CD14-positive monocyte (primary cell): ENCODE measurements around the gene C9orf50. TPM values are rescaled to one million over a fixed set of nuclear protein-coding genes. Genes with fewer than 3 reads are reported as not detected.

Source experiments
- DNase-seq, 3 donors: peaks; one replicate each; pipeline ENCODE4 v3.0.0-alpha.2; 2011 to 2022
- H2AFZ ChIP-seq: 2 replicates; pipeline ENCODE4 v1.6.0; 2012; ENCODE audit warnings: mild to moderate bottlenecking, low read depth, low read length, inconsistent platforms; ENCODE audit not compliant: insufficient read depth, poor library complexity, severe bottlenecking
- H3K27ac ChIP-seq, 2 donors: 1 replicate in 1 of 2; 2 replicates in 1 of 2; pipeline ENCODE4 v1.5.1; 2012 to 2013; ENCODE audit warnings: low read length in 2 of 2, control low read depth in 1 of 2, inconsistent platforms in 1 of 2, low read depth in 1 of 2, mild to moderate bottlenecking in 1 of 2
- H3K27me3 ChIP-seq, 2 donors: one replicate each; pipeline versions ENCODE4 v1.6.0 to v1.6.1; 2011 to 2013; ENCODE audit warnings: low read length in 2 of 2; ENCODE audit not compliant: control insufficient read depth in 2 of 2, insufficient read depth in 2 of 2
- H3K36me3 ChIP-seq, 2 donors: replicated peaks in 1 of 2; 1 replicate in 1 of 2; 2 replicates in 1 of 2; pipeline versions ENCODE4 v1.5.1 to v1.6.1; 2012 to 2013; ENCODE audit warnings: low read length in 2 of 2, control low read depth in 1 of 2, inconsistent platforms in 1 of 2, mild to moderate bottlenecking in 1 of 2; ENCODE audit not compliant: insufficient read depth in 2 of 2, control insufficient read depth in 1 of 2
- H3K4me1 ChIP-seq, 2 donors: 1 replicate in 1 of 2; 2 replicates in 1 of 2; pipeline versions ENCODE4 v1.5.1 to v1.6.1; 2012 to 2013; ENCODE audit warnings: low read length in 2 of 2, control low read depth in 1 of 2, inconsistent platforms in 1 of 2, mild to moderate bottlenecking in 1 of 2, moderate library complexity in 1 of 2; ENCODE audit not compliant: insufficient read depth in 2 of 2, control insufficient read depth in 1 of 2
- H3K4me2 ChIP-seq: replicated peaks from 2 replicates; pipeline ENCODE3; 2012; ENCODE audit warnings: low read length, moderate library complexity, mild to moderate bottlenecking; ENCODE audit not compliant: poor library complexity, severe bottlenecking; ENCODE audit errors: extremely low read depth
- H3K4me3 ChIP-seq, 3 experiments: fragments of 200-600 bp in 1 of 3; sonication (generic) in 1 of 3; replicated peaks in 1 of 3; 1 replicate in 2 of 3; 2 replicates in 1 of 3; pipeline ENCODE4 v1.5.1; 2011 to 2013; ENCODE audit warnings: low read length in 3 of 3, mild to moderate bottlenecking in 3 of 3, control low read depth in 2 of 3, low read depth in 2 of 3, inconsistent platforms in 1 of 3, moderate library complexity in 1 of 3
- H3K79me2 ChIP-seq: 2 replicates; pipeline ENCODE4 v1.6.0; 2012; ENCODE audit warnings: mild to moderate bottlenecking, control low read depth, inconsistent platforms, low read length, moderate library complexity; ENCODE audit not compliant: insufficient read depth
- H3K9ac ChIP-seq: 2 replicates; pipeline ENCODE4 v1.6.0; 2017; ENCODE audit warnings: low read length, mild to moderate bottlenecking; ENCODE audit not compliant: insufficient read depth, poor library complexity, severe bottlenecking
- H3K9me3 ChIP-seq, 2 donors: replicated peaks in 1 of 2; 1 replicate in 1 of 2; 2 replicates in 1 of 2; pipeline versions ENCODE4 v1.5.1 to v1.6.1; 2012 to 2013; ENCODE audit warnings: low read length in 2 of 2, control low read depth in 1 of 2; ENCODE audit not compliant: control insufficient read depth in 1 of 2, insufficient read depth in 1 of 2
- H4K20me1 ChIP-seq: 2 replicates; pipeline ENCODE4 v1.6.0; 2012; ENCODE audit warnings: mild to moderate bottlenecking, low read length, control low read depth, moderate library complexity; ENCODE audit not compliant: insufficient read depth
- H3K27ac Mint-ChIP-seq, 7 donors: one replicate each; pipeline ENCODE4 v1.8.0; 2020; ENCODE audit warnings: mild to moderate bottlenecking in 7 of 7, mixed read lengths in 7 of 7, moderate library complexity in 6 of 7, inconsistent platforms in 2 of 7
- H3K27me3 Mint-ChIP-seq, 3 donors: one replicate each; pipeline ENCODE4 v1.8.0; 2021 to 2022; ENCODE audit warnings: low read depth in 3 of 3, mild to moderate bottlenecking in 3 of 3, mixed read lengths in 3 of 3, moderate library complexity in 3 of 3, inconsistent platforms in 1 of 3
- H3K36me3 Mint-ChIP-seq, 2 donors: one replicate each; pipeline ENCODE4 v1.8.0; 2020; ENCODE audit warnings: mixed read lengths in 2 of 2, inconsistent platforms in 1 of 2, mild to moderate bottlenecking in 1 of 2
- H3K4me1 Mint-ChIP-seq: one replicate; pipeline ENCODE4 v1.8.0; 2020; ENCODE audit warnings: mild to moderate bottlenecking, mixed read lengths
- H3K4me3 Mint-ChIP-seq, 2 donors: one replicate each; pipeline ENCODE4 v1.8.0; 2020; ENCODE audit warnings: mild to moderate bottlenecking in 2 of 2, mixed read lengths in 2 of 2, moderate library complexity in 1 of 2
- H3K9me3 Mint-ChIP-seq, 7 donors: one replicate each; pipeline ENCODE4 v1.8.0; 2020 to 2022; ENCODE audit warnings: mixed read lengths in 7 of 7, mild to moderate bottlenecking in 6 of 7, moderate library complexity in 6 of 7, inconsistent platforms in 2 of 7
- CTCF ChIP-seq: fragments of 200-600 bp; IDR thresholded peaks from one replicate; pipeline ENCODE4 v1.8.0; 2022; ENCODE audit warnings: antibody characterized with exemption, mild to moderate bottlenecking
- WGBS: methylation state at CpG from one replicate; pipeline ENCODE4 v1.1.5; 2013; ENCODE audit warnings: missing lambda C conversion rate; ENCODE audit not compliant: insufficient coverage; 5-methylcytosine and 5-hydroxymethylcytosine counted together
- intact Hi-C, 2 donors: fragments of 100-400 bp; cut with micrococcal nuclease; formaldehyde crosslinking; loops; one replicate each; pipeline versions ENCODE4 v1.15.0 to v1.15.1; 2023
- polyA plus RNA-seq, 3 donors: library from polyadenylated mRNA; depleted of rRNA in 1 of 3; unstranded in 2 of 3; stranded (reverse) in 1 of 3; fragments of 300-500 nt in 2 of 3; fragments of >200 nt in 1 of 3; fragmentation: Illumina TruSeq in 2 of 3; gene quantifications; 1 replicate in 2 of 3; 2 replicates in 1 of 3; pipeline ENCODE4 v1.2.3, GENCODE V29; 2012 to 2021

The C9orf50 gene
- polyA plus RNA-seq, 3 donors = not detected

- H3K79me2 ChIP-seq = no peaks in the 10 kb centered on the region
- H3K9ac ChIP-seq = no peak overlapping the region
- Mint-ChIP-seq H3K9me3 (peaks cover 2 to 18% (median 10%) of the 10 kb centered on the region in 7 donors), H3K27me3 (peaks cover 30 to 40% (median 36%) of the 10 kb centered on the region in 3 donors), H3K27ac (peak overlapping the region in 1 of 7 donors; percentile 20), H3K36me3 (peaks cover 10 to 12% of the 10 kb centered on the region in 2 donors), H3K4me1 (peaks cover 45% of the 10 kb centered on the region), H3K4me3 (no peak overlapping the region)
- no peak overlapping the region for H2AFZ ChIP-seq
- no peak overlapping the region for H3K4me3 ChIP-seq
- intact Hi-C loops = no loop called here
- no peaks in the 10 kb centered on the region for H3K36me3 ChIP-seq
- peaks cover 0 to 5% of the 10 kb centered on the region in 2 donors for H3K9me3 ChIP-seq
- H3K27ac ChIP-seq = no peak overlapping the region
- WGBS = 89% methylated on average over 13 of the region's 13 CpGs
- DNase-seq = no peak
- peaks cover 38 to 51% of the 10 kb centered on the region in 2 donors for H3K4me1 ChIP-seq
- no peak overlapping the region for H3K4me2 ChIP-seq
- TF ChIP-seq CTCF = no peak
- H4K20me1 ChIP-seq = no peaks in the 10 kb centered on the region
- peaks cover 8 to 27% of the 10 kb centered on the region in 2 donors for H3K27me3 ChIP-seq
Measured at GRCh38 chr9:129571298-129572051, 49.4 kb downstream of the C9orf50 start.

- intact Hi-C loops = no loop called here
- Mint-ChIP-seq H3K9me3 (peaks cover 2 to 18% (median 10%) of the 10 kb centered on the region in 7 donors), H3K27ac (peak overlapping the region in 5 of 7 donors; percentile 4 to 74 (median 25)), H3K27me3 (peaks cover 31 to 41% (median 33%) of the 10 kb centered on the region in 3 donors), H3K4me1 (peaks cover 39% of the 10 kb centered on the region), H3K36me3 (peaks cover 10 to 12% of the 10 kb centered on the region in 2 donors), H3K4me3 (no peak overlapping the region)
- Histone ChIP-seq H3K4me3 (no peak overlapping the region), H3K27ac (no peak overlapping the region), H4K20me1 (no peaks in the 10 kb centered on the region), H3K9me3 (peaks cover 0 to 5% of the 10 kb centered on the region in 2 donors), H2AFZ (peak overlapping the region; percentile 18), H3K9ac (no peak overlapping the region), H3K36me3 (no peaks in the 10 kb centered on the region), H3K4me1 (peaks cover 38 to 48% of the 10 kb centered on the region in 2 donors), H3K79me2 (no peaks in the 10 kb centered on the region), H3K4me2 (no peak overlapping the region), H3K27me3 (peaks cover 8 to 29% of the 10 kb centered on the region in 2 donors)
- DNase-seq = peak in 2 of 3 donors; percentile 40 to 55
- WGBS = no CpG with 5 or more reads among the region's 14 CpGs
- TF ChIP-seq CTCF = no peak
Measured at GRCh38 chr9:129570450-129571297, 50.2 kb downstream of the C9orf50 start.
